IMR-90 (cell line): ENCODE data around the gene HEXIM1. TPM values are rescaled to one million over a fixed set of nuclear protein-coding genes. Genes with fewer than 3 reads are reported as not detected.
A peak's percentile ranks its signal among the peaks of the same experiment; 100 is the strongest.

ENCODE experiments used
- ATAC-seq: fragments of 200-7000 bp; cut with Tn5 transposase; 2 replicates; pipeline ENCODE4 v1.9.1; 2020; ENCODE audit warnings: low read depth, mild to moderate bottlenecking, moderate library complexity
- BruUV-seq: library from RNA; stranded (reverse); fragments of 400-500 nt; replicated peaks from 2 replicates; lab custom pipeline; 2021; lab: Mats Ljungman, UMichigan
- CTCF ChIA-PET: fragments of 300-600 bp; formaldehyde crosslinking; extraction: SDS; loops from one replicate; lab custom pipeline; 2021; ENCODE audit warnings: antibody characterized with exemption; lab: Yijun Ruan, JAX
- POLR2A ChIA-PET: fragments of 300-600 bp; sonication (Branson Sonifier 250); formaldehyde crosslinking; loops from one replicate; lab custom pipeline; 2022; ENCODE audit warnings: antibody characterized with exemption; ENCODE audit not compliant: unreplicated experiment; lab: Charles Lee
- DNase-seq: peaks from one replicate; pipeline ENCODE4 v3.0.0; 2013
- H2AFZ ChIP-seq: replicated peaks from 2 replicates; pipeline ENCODE3; 2013; ENCODE audit warnings: low read length, mild to moderate bottlenecking; ENCODE audit not compliant: poor library complexity
- H2AK5ac ChIP-seq: 2 replicates; pipeline ENCODE4 v1.6.1; 2013; ENCODE audit warnings: low read depth, low read length, inconsistent platforms
- H2AK9ac ChIP-seq: replicated peaks from 2 replicates; pipeline ENCODE3; 2013; ENCODE audit warnings: mild to moderate bottlenecking, low read depth, low read length, moderate library complexity; ENCODE audit not compliant: poor library complexity
- H2BK120ac ChIP-seq: 2 replicates; pipeline ENCODE4 v1.6.1; 2013; ENCODE audit warnings: low read depth, low read length, inconsistent platforms
- H2BK15ac ChIP-seq: 3 replicates; pipeline ENCODE4 v1.6.1; 2013; ENCODE audit warnings: low read depth, low read length, inconsistent platforms
- H2BK20ac ChIP-seq: 2 replicates; pipeline ENCODE4 v1.6.1; 2013; ENCODE audit warnings: low read depth, mild to moderate bottlenecking, inconsistent platforms, low read length, moderate library complexity
- H2BK5ac ChIP-seq: 2 replicates; pipeline ENCODE4 v1.6.1; 2013; ENCODE audit warnings: mild to moderate bottlenecking, low read depth, low read length, inconsistent platforms; ENCODE audit not compliant: poor library complexity, severe bottlenecking
- H3K14ac ChIP-seq: replicated peaks from 2 replicates; pipeline ENCODE4 v1.6.1; 2013; ENCODE audit warnings: low read depth, low read length, inconsistent platforms
- H3K18ac ChIP-seq: 2 replicates; pipeline ENCODE4 v1.6.1; 2013; ENCODE audit warnings: low read depth, low read length, control low read depth
- H3K23ac ChIP-seq: 2 replicates; pipeline ENCODE4 v1.6.1; 2013; ENCODE audit warnings: low read depth, low read length, inconsistent platforms
- H3K27ac ChIP-seq: 2 replicates; pipeline ENCODE4 v1.5.1; 2013; ENCODE audit warnings: mild to moderate bottlenecking, control low read depth, low read length; ENCODE audit not compliant: insufficient read depth
- H3K27me3 ChIP-seq: 2 replicates; pipeline ENCODE4 v1.6.1; 2013; ENCODE audit warnings: low read length; ENCODE audit not compliant: control insufficient read depth, insufficient read depth
- H3K36me3 ChIP-seq: 2 replicates; pipeline ENCODE4 v1.6.1; 2013; ENCODE audit warnings: low read length, mixed read lengths; ENCODE audit not compliant: control insufficient read depth, insufficient read depth
- H3K4ac ChIP-seq: 2 replicates; pipeline ENCODE4 v1.6.1; 2013; ENCODE audit warnings: low read depth, low read length, inconsistent platforms
- H3K4me1 ChIP-seq: 2 replicates; pipeline ENCODE4 v1.6.1; 2013; ENCODE audit warnings: low read length, mixed read lengths; ENCODE audit not compliant: control insufficient read depth, insufficient read depth
- H3K4me2 ChIP-seq: 2 replicates; pipeline ENCODE4 v1.6.1; 2013; ENCODE audit warnings: low read depth, mild to moderate bottlenecking, control low read depth, low read length, moderate library complexity
- H3K4me3 ChIP-seq: 2 replicates; pipeline ENCODE4 v1.5.1; 2013; ENCODE audit warnings: low read depth, mild to moderate bottlenecking, control low read depth, low read length, moderate library complexity; ENCODE audit not compliant: insufficient read depth
- H3K56ac ChIP-seq: 2 replicates; pipeline ENCODE4 v1.6.1; 2013; ENCODE audit warnings: low read length, inconsistent platforms; ENCODE audit not compliant: insufficient read depth; ENCODE audit errors: extremely low read depth
- H3K79me1 ChIP-seq, 2 experiments: 2 replicates each; pipeline ENCODE4 v1.6.1; 2013; ENCODE audit warnings: low read length in 2 of 2, inconsistent platforms in 1 of 2, low read depth in 1 of 2
- H3K9ac ChIP-seq: 2 replicates; pipeline ENCODE4 v1.6.1; 2013; ENCODE audit warnings: low read depth, low read length, control low read depth
- H3K9me1 ChIP-seq: 2 replicates; pipeline ENCODE4 v1.6.1; 2013; ENCODE audit warnings: low read length, inconsistent platforms; ENCODE audit not compliant: insufficient read depth
- H3K9me3 ChIP-seq: 2 replicates; pipeline ENCODE4 v1.6.1; 2013; ENCODE audit warnings: low read length; ENCODE audit not compliant: control insufficient read depth, insufficient read depth
- H4K20me1 ChIP-seq: 2 replicates; pipeline ENCODE4 v1.6.1; 2013; ENCODE audit warnings: low read length, inconsistent platforms; ENCODE audit not compliant: insufficient read depth
- H4K5ac ChIP-seq: 2 replicates; pipeline ENCODE4 v1.6.1; 2013; ENCODE audit warnings: mild to moderate bottlenecking, low read depth, low read length, control low read depth
- H4K8ac ChIP-seq, 2 experiments: 2 replicates each; pipeline ENCODE4 v1.6.1; 2013; ENCODE audit warnings: low read depth in 2 of 2, low read length in 2 of 2, control low read depth in 1 of 2, inconsistent platforms in 1 of 2
- H4K91ac ChIP-seq: 2 replicates; pipeline ENCODE4 v1.6.1; 2013; ENCODE audit warnings: low read depth, low read length, inconsistent platforms; ENCODE audit not compliant: insufficient read depth
- BHLHE40 ChIP-seq: fragments of 150-350 bp; IDR thresholded peaks from 2 replicates; pipeline ENCODE4 v1.6.1; 2016; ENCODE audit warnings: mild to moderate bottlenecking, low read depth, low read length
- CEBPB ChIP-seq: IDR thresholded peaks from 2 replicates; pipeline ENCODE4 v1.6.1; 2012; ENCODE audit warnings: low read depth, low read length, improper control_type of control experiment
- CHD1 ChIP-seq: IDR thresholded peaks from 2 replicates; pipeline ENCODE4 v1.6.1; 2012; ENCODE audit warnings: low read depth, low read length, improper control_type of control experiment
- RAD21 ChIP-seq: IDR thresholded peaks from 2 replicates; pipeline ENCODE4 v1.6.1; 2012; ENCODE audit warnings: low read length, improper control_type of control experiment
- RCOR1 ChIP-seq: IDR thresholded peaks from 2 replicates; pipeline ENCODE4 v1.6.1; 2012; ENCODE audit warnings: mild to moderate bottlenecking, low read length, improper control_type of control experiment; ENCODE audit not compliant: insufficient replicate concordance
- WGBS, 2 experiments: methylation state at CpG; one replicate each; pipeline versions ENCODE4 v1.1.5 to v1.1.7; 2013; ENCODE audit warnings: missing lambda C conversion rate in 2 of 2; ENCODE audit not compliant: insufficient read length in 1 of 2; ENCODE audit errors: extremely low coverage in 2 of 2; 5-methylcytosine and 5-hydroxymethylcytosine counted together
- dilution Hi-C: fragments of 300-500 bp; cut with HindIII; formaldehyde crosslinking; loops from one replicate; pipeline ENCODE4 v1.14.3; 2018; ENCODE audit warnings: low sequenced_read_pairs; ENCODE audit not compliant: unreplicated experiment
- in situ Hi-C: fragments of 300-500 bp; cut with MboI; formaldehyde crosslinking; loops from 3 replicates; pipeline ENCODE4 v1.14.3; 2019; ENCODE audit warnings: low sequenced_read_pairs, inconsistent platforms, mixed read lengths
- intact Hi-C: fragments of 100-400 bp; cut with micrococcal nuclease; formaldehyde crosslinking; loops from 2 replicates; pipeline ENCODE4 v1.10.0; 2022
- polyA plus RNA-seq, 3 experiments: library from polyadenylated mRNA; depleted of rRNA; stranded (reverse); fragments of >200 nt; gene quantifications; 2 replicates each; pipeline ENCODE4 v1.2.3, GENCODE V29; 2012; ENCODE audit warnings: low replicate concordance in 1 of 3
- total RNA-seq: library from RNA; depleted of rRNA; stranded (reverse); fragments of >200 nt; gene quantifications from 2 replicates; pipeline ENCODE4 v1.2.3, GENCODE V29; 2012
- TF ChIP-seq, protein P1 (sequence below): conservative IDR thresholded peaks from 2 replicates; pipeline ENCODE4 v1.5.1; 2012; ENCODE audit warnings: mild to moderate bottlenecking, low read depth, low read length, improper control_type of control experiment

HEXIM1 gene
- total and polyA plus RNA-seq, 2 of the 4 experiments (the other 2 are of a cell fraction), result 5.9 to 14.5 TPM

DNA sequence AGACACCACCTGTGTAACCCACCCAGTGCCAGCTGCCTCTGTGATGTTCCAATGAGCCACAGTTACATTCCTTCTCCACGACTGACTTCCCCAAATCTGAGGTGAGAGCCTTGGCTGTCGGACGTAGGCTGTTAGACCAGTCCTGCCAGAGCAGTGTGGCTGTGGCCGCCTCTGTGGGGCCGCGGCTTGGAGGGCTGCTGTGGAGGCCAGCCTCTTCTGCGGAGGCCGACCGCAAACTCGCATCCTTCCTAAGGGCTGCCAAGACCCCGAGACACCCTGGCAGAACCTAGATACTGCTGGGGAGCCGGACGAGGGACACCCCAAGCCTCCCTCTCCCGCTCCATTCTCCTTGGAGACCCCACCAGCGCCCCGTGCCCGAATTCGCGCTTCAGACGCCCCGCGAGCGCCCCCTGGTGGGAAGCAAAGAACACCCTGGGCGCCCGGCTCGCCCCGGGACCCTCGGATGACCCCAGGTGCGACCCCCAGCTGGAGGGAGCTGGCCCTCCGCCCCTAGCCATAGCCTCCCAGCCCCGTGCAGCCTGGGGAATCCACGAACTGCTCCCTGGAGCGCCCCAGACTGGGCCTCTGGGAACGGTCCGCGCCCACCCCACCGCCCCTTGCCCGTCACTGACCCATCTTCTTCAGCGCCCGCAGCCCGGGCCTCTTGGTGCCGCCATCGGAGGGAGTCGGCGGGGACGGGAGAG is 16.5 kb upstream of the HEXIM1 start:
- peak overlapping the region; percentile 84 for H3K4me3 ChIP-seq
- peak overlapping the region; percentile 90 for H2AK5ac ChIP-seq
- peak overlapping the region; percentile 52 for H2BK20ac ChIP-seq
- WGBS, 2 experiments, result 3% methylated on average over 30 of the region's 46 CpGs; no CpG with 5 or more reads in 1 of the 2 experiments
- peak; percentile 1 for ATAC-seq
- no peaks in the 10 kb centered on the region for H3K9me3 ChIP-seq
- TF ChIP-seq CHD1, result no peak
- TF ChIP-seq CEBPB, result no peak
- no peak for TF ChIP-seq RCOR1
- peak; percentile 39 for TF ChIP-seq RAD21
- TF ChIP-seq, protein P1, sequence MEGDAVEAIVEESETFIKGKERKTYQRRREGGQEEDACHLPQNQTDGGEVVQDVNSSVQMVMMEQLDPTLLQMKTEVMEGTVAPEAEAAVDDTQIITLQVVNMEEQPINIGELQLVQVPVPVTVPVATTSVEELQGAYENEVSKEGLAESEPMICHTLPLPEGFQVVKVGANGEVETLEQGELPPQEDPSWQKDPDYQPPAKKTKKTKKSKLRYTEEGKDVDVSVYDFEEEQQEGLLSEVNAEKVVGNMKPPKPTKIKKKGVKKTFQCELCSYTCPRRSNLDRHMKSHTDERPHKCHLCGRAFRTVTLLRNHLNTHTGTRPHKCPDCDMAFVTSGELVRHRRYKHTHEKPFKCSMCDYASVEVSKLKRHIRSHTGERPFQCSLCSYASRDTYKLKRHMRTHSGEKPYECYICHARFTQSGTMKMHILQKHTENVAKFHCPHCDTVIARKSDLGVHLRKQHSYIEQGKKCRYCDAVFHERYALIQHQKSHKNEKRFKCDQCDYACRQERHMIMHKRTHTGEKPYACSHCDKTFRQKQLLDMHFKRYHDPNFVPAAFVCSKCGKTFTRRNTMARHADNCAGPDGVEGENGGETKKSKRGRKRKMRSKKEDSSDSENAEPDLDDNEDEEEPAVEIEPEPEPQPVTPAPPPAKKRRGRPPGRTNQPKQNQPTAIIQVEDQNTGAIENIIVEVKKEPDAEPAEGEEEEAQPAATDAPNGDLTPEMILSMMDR, result peak; percentile 60
- no peak for TF ChIP-seq BHLHE40
- 0 out of 3 replicates have a peak overlapping the region, but pooled peaks have one; percentile 44 for H2BK15ac ChIP-seq
- peaks cover 9% of the 10 kb centered on the region; the same call in 1 of the 2 replicates for H4K20me1 ChIP-seq
- H4K91ac ChIP-seq, result peak overlapping the region; percentile 55
- H3K4ac ChIP-seq, result peak overlapping the region; percentile 84
- CTCF ChIA-PET, result interaction anchor here (0.6 to 1.6 kb wide), 2 partner anchors 19 to 39 kb away, joined by 3 read pairs; no protein-coding TSS in a partner anchor
- no peaks in the 10 kb centered on the region for H3K27me3 ChIP-seq
- H3K14ac ChIP-seq, result peak overlapping the region; percentile 38
- in situ Hi-C loops (no loop called here), dilution Hi-C loops (no loop called here), intact Hi-C loops (loop anchor here (2.0 to 5.0 kb wide), 4 partner anchors 39 to 721 kb away; partner anchors contain the start of gene DCAKD)
- peaks cover 35 to 59% of the 10 kb centered on the region in 2 experiments for H3K79me1 ChIP-seq
- POLR2A ChIA-PET, result no interaction called here
- H4K8ac ChIP-seq, result peak overlapping the region; percentile 7 to 21; a peak in 1 of 4 replicates
- no peak for DNase-seq
- peak overlapping the region; percentile 94 for H3K4me2 ChIP-seq
- H3K9ac ChIP-seq, result peak overlapping the region; percentile 65
- no TSS peak for BruUV-seq
- H3K23ac ChIP-seq, result peak overlapping the region; percentile 90
- peak overlapping the region; percentile 84 for H2AK9ac ChIP-seq
- peaks cover 41% of the 10 kb centered on the region for H3K4me1 ChIP-seq
- peak overlapping the region; percentile 1; the same call in 1 of the 2 replicates for H4K5ac ChIP-seq
- H3K27ac ChIP-seq, result peak overlapping the region; percentile 70
- peak overlapping the region; percentile 19; the same call in 1 of the 2 replicates for H2BK120ac ChIP-seq
- H3K56ac ChIP-seq, result no peak overlapping the region; the same call in 1 of the 2 replicates
- peak overlapping the region; percentile 86 for H2AFZ ChIP-seq
- H3K36me3 ChIP-seq, result no peaks in the 10 kb centered on the region
- H3K18ac ChIP-seq, result no peak overlapping the region; the same call in 1 of the 2 replicates
- peak overlapping the region; percentile 14 for H2BK5ac ChIP-seq
- peaks cover 26% of the 10 kb centered on the region for H3K9me1 ChIP-seq
